Loucy (cell line): Measurements from ENCODE around the gene TMX3.

Source experiments
- H2AFZ ChIP-seq: fragments of 200-600 bp; sonication (generic); 2 replicates; pipeline ENCODE4 v1.6.0; 2016; ENCODE audit warnings: antibody characterized with exemption, mild to moderate bottlenecking, low read length, moderate library complexity
- H3F3A ChIP-seq: fragments of 200-600 bp; 2 replicates; pipeline ENCODE4 v1.6.0; 2016; ENCODE audit warnings: antibody characterized with exemption, low read depth, mild to moderate bottlenecking
- H3K27me3 ChIP-seq: fragments of 200-600 bp; sonication (generic); 2 replicates; pipeline ENCODE4 v1.6.1; 2014; ENCODE audit warnings: low read length, mild to moderate bottlenecking; ENCODE audit not compliant: insufficient read depth, poor library complexity, severe bottlenecking
- H3K36me3 ChIP-seq: fragments of 200-600 bp; sonication (generic); 2 replicates; pipeline ENCODE4 v1.6.1; 2016; ENCODE audit warnings: low read length; ENCODE audit not compliant: insufficient read depth
- H3K4me1 ChIP-seq: fragments of 200-600 bp; sonication (generic); 2 replicates; pipeline ENCODE4 v1.5.1; 2014; ENCODE audit warnings: low read length, mild to moderate bottlenecking; ENCODE audit not compliant: insufficient read depth, poor library complexity, severe bottlenecking
- H3K4me2 ChIP-seq: fragments of 200-600 bp; sonication (generic); 2 replicates; pipeline ENCODE4 v1.6.0; 2014; ENCODE audit warnings: antibody characterized with exemption, low read length, low read depth, mild to moderate bottlenecking; ENCODE audit not compliant: poor library complexity, severe bottlenecking
- H3K4me3 ChIP-seq: fragments of 200-600 bp; sonication (generic); 2 replicates; pipeline ENCODE4 v1.5.1; 2014; ENCODE audit warnings: low read length, mild to moderate bottlenecking, mixed read lengths; ENCODE audit not compliant: poor library complexity, severe bottlenecking
- H3K79me2 ChIP-seq: fragments of 200-600 bp; sonication (generic); 2 replicates; pipeline ENCODE4 v1.6.1; 2014; ENCODE audit warnings: low read length; ENCODE audit not compliant: insufficient read depth
- H3K9ac ChIP-seq: fragments of 200-600 bp; sonication (generic); 2 replicates; pipeline ENCODE4 v1.6.0; 2014; ENCODE audit warnings: mild to moderate bottlenecking, low read depth, low read length, moderate library complexity; ENCODE audit not compliant: poor library complexity, severe bottlenecking
- H3K9me2 ChIP-seq: fragments of 200-600 bp; sonication (generic); replicated peaks from 2 replicates; pipeline ENCODE4 v1.6.1; 2016; ENCODE audit warnings: low read depth, low read length, mixed read lengths
- H3K9me3 ChIP-seq: fragments of 200-600 bp; sonication (generic); 2 replicates; pipeline ENCODE4 v1.6.1; 2014; ENCODE audit warnings: mild to moderate bottlenecking, antibody characterized with exemption, low read length, low read depth; ENCODE audit not compliant: insufficient read depth
- H4K20me1 ChIP-seq: fragments of 200-600 bp; sonication (generic); 2 replicates; pipeline ENCODE4 v1.6.0; 2014; ENCODE audit warnings: antibody characterized with exemption, low read length, mild to moderate bottlenecking; ENCODE audit not compliant: insufficient read depth, poor library complexity, severe bottlenecking
- EZH2phosphoT487 ChIP-seq: fragments of 200-600 bp; IDR thresholded peaks from 2 replicates; pipeline ENCODE4 v1.6.1; 2018; ENCODE audit warnings: antibody characterized with exemption, mild to moderate bottlenecking, moderate library complexity, borderline replicate concordance
- TF ChIP-seq, protein P1 (sequence below): fragments of 200-600 bp; sonication (generic); conservative IDR thresholded peaks from 2 replicates; pipeline ENCODE4 v1.5.1; 2014; ENCODE audit warnings: mild to moderate bottlenecking, antibody characterized with exemption, low read length

TMX3 gene

DNA sequence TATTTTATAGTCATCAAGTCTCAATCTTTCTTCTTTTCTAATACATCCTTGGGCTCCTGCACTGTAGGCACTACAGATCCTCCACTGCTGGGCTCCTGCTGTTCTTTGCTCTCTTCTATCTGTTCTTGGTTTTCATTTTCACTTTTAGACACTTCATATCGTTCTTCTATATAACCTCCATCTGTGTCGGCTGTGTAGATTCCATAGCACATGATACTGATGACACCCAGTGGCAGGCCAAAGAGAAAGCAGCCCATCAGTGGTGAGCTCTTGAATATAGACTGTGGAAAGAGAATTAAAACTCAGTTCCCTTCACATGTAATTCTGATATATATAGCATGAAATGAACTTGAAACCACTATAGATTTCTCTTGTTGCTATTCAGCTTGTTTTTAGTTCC is 38.0 kb downstream of the TMX3 start:
- TF ChIP-seq, protein P1, sequence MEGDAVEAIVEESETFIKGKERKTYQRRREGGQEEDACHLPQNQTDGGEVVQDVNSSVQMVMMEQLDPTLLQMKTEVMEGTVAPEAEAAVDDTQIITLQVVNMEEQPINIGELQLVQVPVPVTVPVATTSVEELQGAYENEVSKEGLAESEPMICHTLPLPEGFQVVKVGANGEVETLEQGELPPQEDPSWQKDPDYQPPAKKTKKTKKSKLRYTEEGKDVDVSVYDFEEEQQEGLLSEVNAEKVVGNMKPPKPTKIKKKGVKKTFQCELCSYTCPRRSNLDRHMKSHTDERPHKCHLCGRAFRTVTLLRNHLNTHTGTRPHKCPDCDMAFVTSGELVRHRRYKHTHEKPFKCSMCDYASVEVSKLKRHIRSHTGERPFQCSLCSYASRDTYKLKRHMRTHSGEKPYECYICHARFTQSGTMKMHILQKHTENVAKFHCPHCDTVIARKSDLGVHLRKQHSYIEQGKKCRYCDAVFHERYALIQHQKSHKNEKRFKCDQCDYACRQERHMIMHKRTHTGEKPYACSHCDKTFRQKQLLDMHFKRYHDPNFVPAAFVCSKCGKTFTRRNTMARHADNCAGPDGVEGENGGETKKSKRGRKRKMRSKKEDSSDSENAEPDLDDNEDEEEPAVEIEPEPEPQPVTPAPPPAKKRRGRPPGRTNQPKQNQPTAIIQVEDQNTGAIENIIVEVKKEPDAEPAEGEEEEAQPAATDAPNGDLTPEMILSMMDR, result no peak
- TF ChIP-seq EZH2phosphoT487, result no peak
- Histone ChIP-seq H3K27me3 (no peaks in the 10 kb centered on the region), H3K4me1 (no peaks in the 10 kb centered on the region), H3K4me2 (no peak overlapping the region), H2AFZ (no peak overlapping the region), H3K9me2 (no peaks in the 10 kb centered on the region), H3K9me3 (no peaks in the 10 kb centered on the region), H3K79me2 (no peaks in the 10 kb centered on the region), H4K20me1 (no peaks in the 10 kb centered on the region), H3K36me3 (peaks cover 56% of the 10 kb centered on the region; the same call in 1 of the 2 replicates), H3F3A (no peaks in the 10 kb centered on the region), H3K9ac (no peak overlapping the region), H3K4me3 (no peak overlapping the region)

DNA sequence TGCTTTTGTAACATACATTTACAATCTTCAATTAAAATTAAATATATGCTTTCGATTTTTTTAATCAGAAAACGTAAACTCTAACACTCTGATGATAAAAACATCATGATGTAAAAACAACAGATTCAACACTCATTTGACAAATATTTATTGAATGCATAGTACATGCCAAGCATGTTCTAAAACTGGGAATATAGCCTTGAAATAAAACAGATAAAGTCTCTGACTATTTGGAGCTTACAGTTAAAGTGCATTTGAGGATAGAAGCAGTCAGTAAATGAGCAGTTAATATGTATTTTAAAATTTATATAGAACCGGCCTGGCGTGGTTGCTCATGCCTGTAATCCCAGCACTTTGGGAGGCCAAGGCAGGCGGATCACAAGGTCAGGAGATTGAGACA is 47.8 kb downstream of the TMX3 start:
- Histone ChIP-seq H3K9ac (no peak overlapping the region), H2AFZ (no peak overlapping the region), H4K20me1 (no peaks in the 10 kb centered on the region), H3F3A (no peaks in the 10 kb centered on the region), H3K4me1 (no peaks in the 10 kb centered on the region), H3K4me3 (no peak overlapping the region), H3K27me3 (no peaks in the 10 kb centered on the region), H3K9me3 (no peaks in the 10 kb centered on the region), H3K79me2 (no peaks in the 10 kb centered on the region), H3K4me2 (no peak overlapping the region), H3K9me2 (no peaks in the 10 kb centered on the region), H3K36me3 (no peaks in the 10 kb centered on the region)
- TF ChIP-seq, protein P1, result no peak
- no peak for TF ChIP-seq EZH2phosphoT487

DNA sequence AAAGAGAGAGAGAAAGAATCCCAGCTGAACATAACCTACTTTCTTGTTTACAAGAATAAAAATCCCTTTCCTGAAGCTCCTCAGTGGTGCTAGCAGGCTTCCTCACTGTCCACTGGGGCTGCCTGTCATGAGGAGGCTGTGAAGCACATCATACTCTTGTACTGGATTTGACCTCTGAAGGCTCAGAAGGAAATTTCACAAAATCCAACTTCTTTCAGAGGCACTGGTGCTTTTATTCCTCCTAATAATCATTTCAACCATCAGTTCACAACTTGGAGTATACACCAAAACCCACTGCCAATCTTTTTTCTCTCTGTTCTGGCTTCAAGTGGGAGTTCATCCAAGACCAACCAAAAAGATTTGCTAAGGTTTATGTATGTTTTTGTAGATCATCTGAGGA is 48.5 kb downstream of the TMX3 start:
- no peaks in the 10 kb centered on the region for H3K9me2 ChIP-seq
- no peaks in the 10 kb centered on the region for H4K20me1 ChIP-seq
- no peaks in the 10 kb centered on the region for H3K9me3 ChIP-seq
- H2AFZ ChIP-seq, result no peak overlapping the region
- no peaks in the 10 kb centered on the region for H3F3A ChIP-seq
- H3K4me3 ChIP-seq, result no peak overlapping the region
- H3K79me2 ChIP-seq, result no peaks in the 10 kb centered on the region
- no peaks in the 10 kb centered on the region for H3K4me1 ChIP-seq
- no peak overlapping the region for H3K4me2 ChIP-seq
- H3K27me3 ChIP-seq, result no peaks in the 10 kb centered on the region
- no peaks in the 10 kb centered on the region for H3K36me3 ChIP-seq
- no peak for TF ChIP-seq EZH2phosphoT487
- TF ChIP-seq, protein P1, result no peak
- H3K9ac ChIP-seq, result no peak overlapping the region
